ENCODE data around the gene RNF115. TPM values are rescaled to one million over a fixed set of nuclear protein-coding genes. Genes with fewer than 3 reads are reported as not detected.

RNF115 gene
- total RNA-seq, 1 experiment from 2014 or later: 17.5 TPM

- Mint-ChIP-seq H3K27ac (ENCODE audit: unreplicated experiment) (no peak overlapping the region), H3K4me3 (ENCODE audit: unreplicated experiment) (no peak overlapping the region), H3K36me3 (ENCODE audit: insufficient read depth, unreplicated experiment) (no peaks in the 10 kb centered on the region), H3K4me1 (ENCODE audit: low read depth, unreplicated experiment) (peaks cover 6% of the 10 kb centered on the region), H3K27me3 (ENCODE audit: insufficient read depth, unreplicated experiment) (no peaks in the 10 kb centered on the region), H3K9me3 (ENCODE audit: unreplicated experiment) (no peaks in the 10 kb centered on the region)
- TF ChIP-seq, protein P1, sequence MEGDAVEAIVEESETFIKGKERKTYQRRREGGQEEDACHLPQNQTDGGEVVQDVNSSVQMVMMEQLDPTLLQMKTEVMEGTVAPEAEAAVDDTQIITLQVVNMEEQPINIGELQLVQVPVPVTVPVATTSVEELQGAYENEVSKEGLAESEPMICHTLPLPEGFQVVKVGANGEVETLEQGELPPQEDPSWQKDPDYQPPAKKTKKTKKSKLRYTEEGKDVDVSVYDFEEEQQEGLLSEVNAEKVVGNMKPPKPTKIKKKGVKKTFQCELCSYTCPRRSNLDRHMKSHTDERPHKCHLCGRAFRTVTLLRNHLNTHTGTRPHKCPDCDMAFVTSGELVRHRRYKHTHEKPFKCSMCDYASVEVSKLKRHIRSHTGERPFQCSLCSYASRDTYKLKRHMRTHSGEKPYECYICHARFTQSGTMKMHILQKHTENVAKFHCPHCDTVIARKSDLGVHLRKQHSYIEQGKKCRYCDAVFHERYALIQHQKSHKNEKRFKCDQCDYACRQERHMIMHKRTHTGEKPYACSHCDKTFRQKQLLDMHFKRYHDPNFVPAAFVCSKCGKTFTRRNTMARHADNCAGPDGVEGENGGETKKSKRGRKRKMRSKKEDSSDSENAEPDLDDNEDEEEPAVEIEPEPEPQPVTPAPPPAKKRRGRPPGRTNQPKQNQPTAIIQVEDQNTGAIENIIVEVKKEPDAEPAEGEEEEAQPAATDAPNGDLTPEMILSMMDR (IDR thresholded peaks at IDR 0.05; ENCODE audit: insufficient read depth in 1 of 2, low read depth in 1 of 2, low read length in 1 of 2, severe bottlenecking in 1 of 2, unreplicated experiment in 1 of 2): no peak
- Histone ChIP-seq H3K4me1 (no peaks in the 10 kb centered on the region), H3K9me3 (no peaks in the 10 kb centered on the region), H3K4me3 (ENCODE audit: low read depth, low read length) (no peak overlapping the region), H3K36me3 (ENCODE audit: control insufficient read depth, insufficient read depth, low read length) (no peaks in the 10 kb centered on the region), H3K27me3 (replicated peaks; ENCODE audit: control insufficient read depth, insufficient read depth, low read length) (no peaks in the 10 kb centered on the region)
- ChIA-PET POLR2A (no interaction called here), CTCF (no interaction called here)
- no TSS peak for BruUV-seq (replicated peaks)
- DNase-seq: no peak
- intact Hi-C loops (cut with micrococcal nuclease; ENCODE audit: unreplicated experiment): no loop called here
Observed at GRCh38 chr1:145806844-145807243, 17.1 kb downstream of the RNF115 start.

- Mint-ChIP-seq H3K36me3 (ENCODE audit: insufficient read depth, unreplicated experiment) (no peaks in the 10 kb centered on the region), H3K27me3 (ENCODE audit: insufficient read depth, unreplicated experiment) (no peaks in the 10 kb centered on the region), H3K9me3 (ENCODE audit: unreplicated experiment) (no peaks in the 10 kb centered on the region), H3K4me3 (ENCODE audit: unreplicated experiment) (no peak overlapping the region), H3K27ac (ENCODE audit: unreplicated experiment) (no peak overlapping the region), H3K4me1 (ENCODE audit: low read depth, unreplicated experiment) (peaks cover 6% of the 10 kb centered on the region)
- no peaks in the 10 kb centered on the region for H3K36me3 ChIP-seq (ENCODE audit: control insufficient read depth, insufficient read depth, low read length)
- TF ChIP-seq, protein P1 (IDR thresholded peaks at IDR 0.05; ENCODE audit: insufficient read depth in 1 of 2, low read depth in 1 of 2, low read length in 1 of 2, severe bottlenecking in 1 of 2, unreplicated experiment in 1 of 2): no peak
- BruUV-seq (replicated peaks): no TSS peak
- no peaks in the 10 kb centered on the region for H3K4me1 ChIP-seq
- intact Hi-C loops (cut with micrococcal nuclease; ENCODE audit: unreplicated experiment): no loop called here
- no peak overlapping the region for H3K4me3 ChIP-seq (ENCODE audit: low read depth, low read length)
- CTCF ChIA-PET: no interaction called here
- H3K9me3 ChIP-seq: no peaks in the 10 kb centered on the region
- POLR2A ChIA-PET: no interaction called here
- no peaks in the 10 kb centered on the region for H3K27me3 ChIP-seq (replicated peaks; ENCODE audit: control insufficient read depth, insufficient read depth, low read length)
- no peak for DNase-seq
Observed at GRCh38 chr1:145806408-145806807, 17.5 kb downstream of the RNF115 start.

DNA sequence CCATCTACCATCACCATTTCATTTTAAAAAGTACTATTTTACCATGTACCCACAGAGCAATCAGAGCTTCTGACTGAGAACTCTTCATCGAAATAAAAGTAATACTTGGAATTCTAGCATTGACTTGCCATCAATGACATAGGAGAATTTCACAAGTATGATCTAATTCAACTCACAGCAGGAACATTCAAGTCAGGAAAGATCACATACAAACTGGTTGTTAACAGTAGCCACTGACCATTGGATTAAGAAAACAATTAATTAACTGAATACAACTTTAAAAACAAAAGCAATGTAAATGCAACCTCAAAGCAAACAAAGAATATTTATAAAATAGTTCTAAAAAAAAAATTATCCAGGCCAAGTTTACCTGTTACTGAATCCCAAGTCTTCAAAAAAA, 18.8 kb downstream of the RNF115 start:
- no peaks in the 10 kb centered on the region for H3K36me3 ChIP-seq (ENCODE audit: control insufficient read depth, insufficient read depth, low read length)
- Mint-ChIP-seq H3K27ac (ENCODE audit: unreplicated experiment) (no peak overlapping the region), H3K9me3 (ENCODE audit: unreplicated experiment) (no peaks in the 10 kb centered on the region), H3K36me3 (ENCODE audit: insufficient read depth, unreplicated experiment) (no peaks in the 10 kb centered on the region), H3K4me1 (ENCODE audit: low read depth, unreplicated experiment) (peaks cover 6% of the 10 kb centered on the region), H3K27me3 (ENCODE audit: insufficient read depth, unreplicated experiment) (no peaks in the 10 kb centered on the region), H3K4me3 (ENCODE audit: unreplicated experiment) (no peak overlapping the region)
- H3K4me1 ChIP-seq: no peaks in the 10 kb centered on the region
- TF ChIP-seq, protein P1 (IDR thresholded peaks at IDR 0.05; ENCODE audit: insufficient read depth in 1 of 2, low read depth in 1 of 2, low read length in 1 of 2, severe bottlenecking in 1 of 2, unreplicated experiment in 1 of 2): no peak
- POLR2A ChIA-PET: no interaction called here
- DNase-seq: no peak
- H3K4me3 ChIP-seq (ENCODE audit: low read depth, low read length): no peak overlapping the region
- no peaks in the 10 kb centered on the region for H3K9me3 ChIP-seq
- no peaks in the 10 kb centered on the region for H3K27me3 ChIP-seq (replicated peaks; ENCODE audit: control insufficient read depth, insufficient read depth, low read length)
- intact Hi-C loops (cut with micrococcal nuclease; ENCODE audit: unreplicated experiment): no loop called here
- CTCF ChIA-PET: interaction anchor here (0.9 kb wide), 1 partner anchor 42 kb away, joined by 3 read pairs; no protein-coding TSS in a partner anchor
- BruUV-seq (replicated peaks): no TSS peak

All from Caco-2 (cell line).